GM18502 (cell line): ENCODE results near the gene AFAP1.

Experiments
- ATAC-seq: cut with Tn5 transposase; IDR thresholded peaks from one replicate; pipeline ENCODE4 v1.9.1; 2021; ENCODE audit warnings: mild to moderate bottlenecking; ENCODE audit not compliant: unreplicated experiment, poor library complexity

Gene AFAP1

GRCh38 chr4:7733801-7734650 is 205.6 kb downstream of the AFAP1 start:
- ATAC-seq, result no peak

GRCh38 chr4:7733201-7733600 is 206.5 kb downstream of the AFAP1 start:
- ATAC-seq, result no peak

GRCh38 chr4:7732263-7732662 is 207.4 kb downstream of the AFAP1 start:
- ATAC-seq, result no peak

- ATAC-seq, result no peak
Measured at GRCh38 chr4:7731437-7731836, 208.2 kb downstream of the AFAP1 start.

GRCh38 chr4:7727749-7728148 is 211.9 kb downstream of the AFAP1 start:
- ATAC-seq, result no peak

- ATAC-seq, result no peak
Measured at GRCh38 chr4:7726665-7727413, 212.8 kb downstream of the AFAP1 start.

GRCh38 chr4:7725951-7726350 is 213.7 kb downstream of the AFAP1 start:
- no peak for ATAC-seq

GRCh38 chr4:7723625-7724024 is 216.0 kb downstream of the AFAP1 start:
- ATAC-seq, result no peak

- no peak for ATAC-seq
Measured at GRCh38 chr4:7722766-7723387, 216.8 kb downstream of the AFAP1 start.

GRCh38 chr4:7721984-7722551 is 217.6 kb downstream of the AFAP1 start:
- ATAC-seq, result no peak

GRCh38 chr4:7719354-7720174 is 220.1 kb downstream of the AFAP1 start:
- no peak for ATAC-seq

- ATAC-seq, result no peak
Measured at GRCh38 chr4:7717946-7718490, 221.6 kb downstream of the AFAP1 start.

GRCh38 chr4:7717161-7717560 is 222.5 kb downstream of the AFAP1 start:
- ATAC-seq, result no peak

- no peak for ATAC-seq
Measured at GRCh38 chr4:7716010-7716721, 223.5 kb downstream of the AFAP1 start.

- ATAC-seq, result no peak
Measured at GRCh38 chr4:7715271-7716009, 224.2 kb downstream of the AFAP1 start.

GRCh38 chr4:7714738-7715137 is 224.9 kb downstream of the AFAP1 start:
- no peak for ATAC-seq

- no peak for ATAC-seq
Measured at GRCh38 chr4:7714176-7714575, 225.5 kb downstream of the AFAP1 start.

- no peak for ATAC-seq
Measured at GRCh38 chr4:7713757-7714156, 225.9 kb downstream of the AFAP1 start.
